GM06990 (cell line): Measurements from ENCODE around the gene BMPR1B.
A peak's percentile ranks its signal among the peaks of the same experiment; 100 is the strongest.

Experiments
- DNase-seq: peaks from one replicate; pipeline ENCODE4 v3.0.0-alpha.2; 2011; ENCODE audit not compliant: insufficient read length; ENCODE audit errors: extremely low read depth
- H3K27me3 ChIP-seq: replicated peaks from 2 replicates; pipeline ENCODE4 v1.6.0; 2011; ENCODE audit warnings: low read length; ENCODE audit not compliant: control insufficient read depth, insufficient read depth
- H3K36me3 ChIP-seq: 2 replicates; pipeline ENCODE4 v1.5.1; 2011; ENCODE audit warnings: low read length; ENCODE audit not compliant: control insufficient read depth, insufficient read depth
- H3K4me3 ChIP-seq: replicated peaks from 2 replicates; pipeline ENCODE4 v1.5.1; 2011; ENCODE audit warnings: low read depth, mild to moderate bottlenecking, control low read depth, low read length
- CTCF ChIP-seq: IDR thresholded peaks from 2 replicates; pipeline ENCODE4 v1.5.1; 2011; ENCODE audit warnings: low read length, control low read depth, mild to moderate bottlenecking, inconsistent platforms; ENCODE audit not compliant: insufficient read depth, poor library complexity, severe bottlenecking

The BMPR1B gene

GRCh38 chr4:95197353-95197752 lies 439.6 kb downstream of the BMPR1B start:
- H3K36me3 ChIP-seq = no peaks in the 10 kb centered on the region
- H3K4me3 ChIP-seq = no peak overlapping the region
- TF ChIP-seq CTCF = no peak
- no peak for DNase-seq
- H3K27me3 ChIP-seq = no peaks in the 10 kb centered on the region

- no peak for DNase-seq
- Histone ChIP-seq H3K4me3 (no peak overlapping the region), H3K27me3 (no peaks in the 10 kb centered on the region), H3K36me3 (no peaks in the 10 kb centered on the region)
- TF ChIP-seq CTCF = no peak
Observed at GRCh38 chr4:95198961-95199360, 441.2 kb downstream of the BMPR1B start.

GRCh38 chr4:95204267-95204844 lies 446.6 kb downstream of the BMPR1B start:
- Histone ChIP-seq H3K27me3 (no peaks in the 10 kb centered on the region), H3K36me3 (no peaks in the 10 kb centered on the region), H3K4me3 (no peak overlapping the region)
- TF ChIP-seq CTCF = no peak
- DNase-seq = no peak

GRCh38 chr4:95204873-95205272 lies 447.1 kb downstream of the BMPR1B start:
- no peaks in the 10 kb centered on the region for H3K27me3 ChIP-seq
- no peaks in the 10 kb centered on the region for H3K36me3 ChIP-seq
- DNase-seq = no peak
- TF ChIP-seq CTCF = peak; percentile 26
- H3K4me3 ChIP-seq = no peak overlapping the region
